Upper lobe of left lung (tissue), 6 donors: Measurements from ENCODE around the gene CHRNA9. TPM values are rescaled to one million over a fixed set of nuclear protein-coding genes. Genes with fewer than 3 reads are reported as not detected.
A peak's percentile ranks its signal among the peaks of the same experiment; 100 is the strongest.

Source experiments
- ATAC-seq, 2 donors: fragments of 200-7000 bp; cut with Tn5 transposase; one replicate each; pipeline ENCODE4 v1.9.1; 2022; ENCODE audit warnings: mild to moderate bottlenecking in 2 of 2, moderate library complexity in 2 of 2; ENCODE audit not compliant: low FRiP score in 2 of 2
- DNase-seq, 2 donors: peaks; one replicate each; pipeline ENCODE4 v3.0.0-alpha.2; 2019 to 2020
- H3K27ac ChIP-seq, 4 donors: fragments of 200-600 bp; sonication (generic); one replicate each; pipeline ENCODE4 v1.5.1; 2016 to 2019
- H3K27me3 ChIP-seq, 4 donors: fragments of 200-600 bp; sonication (generic); one replicate each; pipeline ENCODE4 v1.5.1; 2017 to 2019
- H3K36me3 ChIP-seq, 4 donors: fragments of 200-600 bp; sonication (generic); one replicate each; pipeline ENCODE4 v1.5.1; 2016 to 2019
- H3K4me1 ChIP-seq, 4 donors: fragments of 200-600 bp; sonication (generic); one replicate each; pipeline ENCODE4 v1.5.1; 2018 to 2019
- H3K4me3 ChIP-seq, 4 donors: fragments of 200-600 bp; sonication (generic); one replicate each; pipeline ENCODE4 v1.5.1; 2017 to 2019; ENCODE audit warnings: mild to moderate bottlenecking in 2 of 4, moderate library complexity in 1 of 4
- H3K9me3 ChIP-seq, 4 donors: fragments of 200-600 bp; sonication (generic); one replicate each; pipeline ENCODE4 v1.5.1; 2018 to 2019
- CTCF ChIP-seq, 6 experiments: fragments of 450-650 bp in 4 of 6; fragments of 200-600 bp in 2 of 6; sonication (generic) in 2 of 6; IDR thresholded peaks; one replicate each; pipeline ENCODE4 v1.5.1; 2016 to 2019; ENCODE audit warnings: antibody characterized with exemption in 6 of 6
- EP300 ChIP-seq, 4 donors: sonication (generic); formaldehyde crosslinking; IDR thresholded peaks; one replicate each; pipeline ENCODE4 v1.5.1; 2017; ENCODE audit warnings: antibody characterized with exemption in 4 of 4, control low read depth in 2 of 4
- POLR2A ChIP-seq, 4 donors: fragments of 450-650 bp; IDR thresholded peaks; one replicate each; pipeline ENCODE4 v1.5.1; 2016 to 2017; ENCODE audit warnings: antibody characterized with exemption in 4 of 4, mild to moderate bottlenecking in 2 of 4
- POLR2AphosphoS5 ChIP-seq, 2 donors: sonication (generic); formaldehyde crosslinking; IDR thresholded peaks; one replicate each; pipeline ENCODE4 v1.5.1; 2017; ENCODE audit warnings: antibody characterized with exemption in 2 of 2
- WGBS, 2 donors: methylation state at CpG; one replicate each; pipeline ENCODE4 v1.1.5; 2017 to 2018; 5-methylcytosine and 5-hydroxymethylcytosine counted together
- total RNA-seq, 6 donors: library from RNA; depleted of rRNA in 4 of 6; stranded (reverse); fragments of >200 nt in 4 of 6; gene quantifications; one replicate each; pipeline versions ENCODE4 v1.1.0 to v1.2.1, GENCODE V29; 2016 to 2021
- donor health status: DM: no; HTN: no; CAD: no; lungs with moderate emphysema.
- donor health status: DM: no; HTN: yes; CAD: no; lungs with severe emphysema.

CHRNA9 gene
- total RNA-seq, 6 donors from 2014 or later = 0.49 TPM; not detected in 5

GRCh38 chr4:40365766-40366165, 30.6 kb downstream of the CHRNA9 start:
- no peak for DNase-seq
- H3K9me3 ChIP-seq = peaks cover 0 to 5% (median 0%) of the 10 kb centered on the region in 4 donors
- ATAC-seq = no peak
- H3K36me3 ChIP-seq = no peaks in the 10 kb centered on the region
- no peaks in the 10 kb centered on the region for H3K27me3 ChIP-seq
- no peak overlapping the region for H3K27ac ChIP-seq
- H3K4me1 ChIP-seq = no peaks in the 10 kb centered on the region
- TF ChIP-seq EP300 (IDR thresholded peaks at IDR 0.05) (no peak), POLR2AphosphoS5 (IDR thresholded peaks at IDR 0.05) (no peak), POLR2A (IDR thresholded peaks at IDR 0.05) (no peak), CTCF (IDR thresholded peaks at IDR 0.05) (no peak)
- H3K4me3 ChIP-seq = no peak overlapping the region
- 90 to 92% methylated on average over 2 of the region's 2 CpGs for WGBS, 2 donors

GRCh38 chr4:40367451-40367850, 32.3 kb downstream of the CHRNA9 start:
- no peak for DNase-seq
- H3K4me1 ChIP-seq = no peaks in the 10 kb centered on the region
- no peak overlapping the region for H3K27ac ChIP-seq
- H3K27me3 ChIP-seq = no peaks in the 10 kb centered on the region
- no peak for ATAC-seq
- H3K36me3 ChIP-seq = no peaks in the 10 kb centered on the region
- H3K4me3 ChIP-seq = no peak overlapping the region
- TF ChIP-seq CTCF (IDR thresholded peaks at IDR 0.05) (no peak), EP300 (IDR thresholded peaks at IDR 0.05) (no peak), POLR2AphosphoS5 (IDR thresholded peaks at IDR 0.05) (no peak), POLR2A (IDR thresholded peaks at IDR 0.05) (no peak)
- WGBS, 2 donors = 60 to 63% methylated on average over 4 of the region's 4 CpGs
- H3K9me3 ChIP-seq = no peaks in the 10 kb centered on the region

- DNase-seq = no peak
- 74 to 80% methylated on average over 3 of the region's 3 CpGs for WGBS, 2 donors
- Histone ChIP-seq H3K27me3 (no peaks in the 10 kb centered on the region), H3K27ac (no peak overlapping the region), H3K4me1 (no peaks in the 10 kb centered on the region), H3K9me3 (no peaks in the 10 kb centered on the region), H3K36me3 (no peaks in the 10 kb centered on the region), H3K4me3 (no peak overlapping the region)
- TF ChIP-seq EP300 (IDR thresholded peaks at IDR 0.05) = no peak
- TF ChIP-seq POLR2A (IDR thresholded peaks at IDR 0.05) = no peak
- TF ChIP-seq CTCF (IDR thresholded peaks at IDR 0.05) = peak in 1 of 6 experiments; percentile 6
- no peak for ATAC-seq
Observed at GRCh38 chr4:40369437-40370274, 34.5 kb downstream of the CHRNA9 start.

GRCh38 chr4:40372651-40373050, 37.5 kb downstream of the CHRNA9 start:
- TF ChIP-seq CTCF (IDR thresholded peaks at IDR 0.05) (no peak), POLR2A (IDR thresholded peaks at IDR 0.05) (no peak), POLR2AphosphoS5 (IDR thresholded peaks at IDR 0.05) (no peak), EP300 (IDR thresholded peaks at IDR 0.05) (no peak)
- WGBS, 2 donors = 74 to 92% methylated on average over 3 of the region's 3 CpGs

GRCh38 chr4:40373636-40374035, 38.5 kb downstream of the CHRNA9 start:
- Histone ChIP-seq H3K27me3 (no peaks in the 10 kb centered on the region), H3K9me3 (no peaks in the 10 kb centered on the region), H3K4me1 (no peaks in the 10 kb centered on the region), H3K36me3 (no peaks in the 10 kb centered on the region), H3K4me3 (no peak overlapping the region), H3K27ac (no peak overlapping the region)
- ATAC-seq (no peak), DNase-seq (no peak)
- TF ChIP-seq POLR2A (IDR thresholded peaks at IDR 0.05) (no peak), EP300 (IDR thresholded peaks at IDR 0.05) (no peak), CTCF (IDR thresholded peaks at IDR 0.05) (no peak), POLR2AphosphoS5 (IDR thresholded peaks at IDR 0.05) (no peak)
- WGBS, 2 donors = 44 to 69% methylated on average over 3 of the region's 3 CpGs

More at GRCh38 chr4:40372651-40373050, 37.5 kb downstream of the CHRNA9 start:
- Histone ChIP-seq H3K9me3 (no peaks in the 10 kb centered on the region), H3K36me3 (no peaks in the 10 kb centered on the region), H3K4me1 (no peaks in the 10 kb centered on the region), H3K4me3 (no peak overlapping the region), H3K27ac (no peak overlapping the region), H3K27me3 (no peaks in the 10 kb centered on the region)
- ATAC-seq (no peak), DNase-seq (no peak)
